SK-MEL-5 (cell line): ENCODE measurements around the gene FAM187B. TPM values are rescaled to one million over a fixed set of nuclear protein-coding genes. Genes with fewer than 3 reads are reported as not detected.
"Not testable (repeated sequence)": the region's sequence is repeated elsewhere in the genome, so short reads cannot be mapped to it uniquely, and the experiment has no call there.

Source experiments
- DNase-seq: peaks from one replicate; pipeline ENCODE4 v3.0.0-alpha.2; 2016; ENCODE audit warnings: low read depth, low spot score
- in situ Hi-C: cut with HindIII; loops from 2 replicates; pipeline ENCODE4 v1.10.0; 2016; ENCODE audit warnings: low sequenced_read_pairs, high pct_unique_total_duplicates, low pct_unique_long_range_greater_than_20kb
- total RNA-seq: library from RNA; depleted of rRNA; stranded (reverse); fragments of >200 nt; shearing (Covaris generic); gene quantifications from 2 replicates; pipeline ENCODE4 v1.2.3, GENCODE V29; 2014

The FAM187B gene
- total RNA-seq, 1 experiment from 2014 or later: not detected

DNA sequence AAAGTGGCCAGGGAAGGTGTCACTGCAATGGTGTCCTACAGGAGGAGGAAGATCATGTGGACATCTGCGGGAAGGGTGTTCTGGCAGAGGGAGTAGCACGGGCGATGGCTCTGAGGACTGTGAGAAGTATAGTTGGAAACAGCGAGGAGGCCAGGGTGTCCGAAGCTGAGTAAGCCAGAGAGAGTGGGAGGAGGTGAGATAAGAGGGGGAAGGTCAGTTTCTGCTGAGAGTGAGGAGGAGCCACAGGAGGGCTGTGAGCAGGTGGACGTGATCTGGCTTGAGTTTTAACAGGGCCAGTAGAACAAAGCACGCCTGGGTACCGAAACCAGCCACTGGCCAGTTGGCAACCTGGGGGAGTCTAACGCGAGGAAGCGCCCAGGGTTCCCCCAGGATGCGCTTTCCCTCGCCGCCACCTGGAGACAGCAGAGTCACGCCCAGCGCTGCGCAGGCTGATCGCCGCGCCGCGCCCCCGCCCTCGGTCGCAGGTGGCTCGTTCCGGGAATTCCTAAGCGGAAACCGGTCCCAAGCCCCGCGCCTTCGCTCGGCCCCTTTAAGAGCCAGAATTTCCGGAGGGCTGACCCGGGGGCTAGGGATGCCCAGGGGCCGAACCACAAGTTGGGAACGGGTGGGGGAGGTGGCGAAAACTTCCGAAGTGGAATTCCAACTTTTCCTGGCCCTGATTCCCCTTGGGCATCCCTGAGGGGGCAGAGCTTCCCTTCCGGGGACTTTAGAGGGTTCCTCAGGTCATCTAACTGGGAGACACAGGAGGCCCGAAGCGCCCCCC lies 19.2 kb upstream of the FAM187B start:
- no peak for DNase-seq
- in situ Hi-C loops: no loop called here

GRCh38 chr19:35246466-35247092 lies 18.0 kb upstream of the FAM187B start:
- in situ Hi-C loops: no loop called here
- no peak for DNase-seq

GRCh38 chr19:35241417-35241816 lies 12.9 kb upstream of the FAM187B start:
- DNase-seq: no peak
- in situ Hi-C loops: no loop called here

DNA sequence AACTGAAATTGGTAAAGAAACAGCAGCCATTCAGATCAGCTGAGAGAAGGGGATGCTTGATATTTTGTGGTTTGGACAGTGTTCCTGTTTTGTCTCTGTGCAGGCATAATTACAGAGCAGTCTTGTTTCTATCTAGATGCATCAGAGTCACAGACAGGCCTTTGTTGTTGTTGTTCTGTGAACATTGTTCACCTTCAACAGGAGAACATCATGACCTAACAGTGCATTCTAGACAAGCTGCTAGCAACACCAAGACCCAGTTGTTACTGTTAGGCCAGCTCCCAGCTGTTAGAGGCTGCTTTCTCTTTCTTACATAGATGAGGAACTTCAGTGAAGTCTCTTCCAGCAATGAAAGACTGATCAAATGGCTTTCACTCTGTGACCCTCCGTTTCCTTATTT lies 11.8 kb upstream of the FAM187B start:
- in situ Hi-C loops: no loop called here
- peak; percentile 65 for DNase-seq

DNA sequence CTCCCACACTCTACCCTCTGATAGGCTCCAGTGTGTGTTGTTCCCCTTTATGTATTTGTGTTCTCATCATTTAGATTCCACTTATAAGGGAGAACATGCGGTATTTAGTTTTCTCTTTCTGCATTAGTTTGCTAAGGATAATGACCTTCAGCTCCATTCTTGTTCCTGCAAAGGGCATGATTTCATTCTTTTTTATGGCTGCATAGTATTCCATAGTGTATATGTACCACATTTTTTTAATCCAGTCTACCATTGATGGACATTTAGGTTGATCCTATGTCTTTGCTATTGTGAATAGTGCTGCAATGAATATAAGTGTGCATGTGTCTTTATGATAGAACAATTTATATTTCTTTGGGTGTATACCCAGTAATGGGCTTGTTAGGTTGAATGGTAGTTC lies 11.1 kb upstream of the FAM187B start:
- in situ Hi-C loops, DNase-seq: not testable (repeated sequence)

- peak; percentile 61 for DNase-seq
These were observed 8.3 kb upstream of the FAM187B start for GRCh38 chr19:35236638-35237400.

DNA sequence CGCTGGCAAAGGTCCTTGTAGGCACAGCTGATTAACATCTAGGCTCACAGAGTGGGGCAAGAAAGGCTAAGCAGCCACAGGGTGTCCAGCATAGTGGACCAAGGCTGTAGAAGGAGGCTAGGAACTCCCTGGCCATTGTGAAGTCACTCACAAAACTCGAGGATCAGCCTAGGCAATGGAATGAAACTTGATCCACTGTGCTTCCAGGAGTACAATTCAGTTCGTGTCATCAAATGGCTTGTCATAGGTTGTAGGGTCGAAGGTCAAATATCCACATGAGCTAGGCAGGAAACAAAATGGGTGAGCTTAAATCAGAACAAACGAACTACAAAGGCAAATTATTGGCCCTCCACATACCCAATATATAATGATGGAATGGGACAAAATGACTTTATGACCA lies 4.4 kb upstream of the FAM187B start:
- no peak for DNase-seq
- in situ Hi-C loops: no loop called here

More at GRCh38 chr19:35236638-35237400, 8.3 kb upstream of the FAM187B start:
- in situ Hi-C loops: no loop called here

GRCh38 chr19:35231956-35232645 lies 3.6 kb upstream of the FAM187B start:
- in situ Hi-C loops: no loop called here
- no peak for DNase-seq

DNA sequence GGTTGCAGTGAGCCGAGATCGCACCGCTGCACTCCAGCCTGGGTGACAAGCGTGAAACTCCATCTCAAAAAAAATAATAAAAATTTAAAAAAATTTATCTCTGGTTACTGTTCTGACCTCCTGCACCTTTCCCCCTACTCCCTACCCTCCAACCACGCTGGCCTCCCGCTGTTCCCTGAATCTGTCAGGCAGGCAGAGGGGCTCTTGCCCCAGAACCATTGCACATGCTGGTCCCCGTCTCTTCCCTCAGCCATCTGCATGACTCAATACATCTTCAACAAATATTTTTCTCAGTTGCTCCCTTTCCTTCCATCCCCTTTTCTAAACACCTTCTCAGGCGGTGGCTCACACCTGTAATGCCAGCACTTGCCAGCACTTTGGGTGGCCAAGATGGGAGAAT lies 1.1 kb upstream of the FAM187B start:
- DNase-seq: no peak
- in situ Hi-C loops: no loop called here

DNA sequence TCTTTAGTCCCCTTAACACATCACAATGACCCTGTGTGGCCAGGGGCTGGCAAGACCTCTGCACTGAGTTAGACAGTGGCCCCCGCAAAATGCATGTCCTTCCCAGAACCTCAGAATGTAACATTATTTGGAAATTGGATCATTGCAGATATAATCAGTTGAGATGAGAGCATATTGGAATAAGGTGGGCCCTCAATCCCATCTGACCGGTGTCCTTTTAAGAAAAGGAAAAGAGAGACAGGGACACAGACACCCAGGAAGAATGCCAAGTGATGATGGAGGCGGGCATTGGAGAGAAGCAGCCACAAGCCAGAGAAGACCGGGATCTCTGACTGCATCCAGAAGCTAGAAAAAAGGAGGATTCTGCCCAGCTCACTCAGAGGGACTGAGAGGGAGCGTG lies 1.8 kb downstream of the FAM187B start:
- in situ Hi-C loops: no loop called here
- DNase-seq: no peak

DNA sequence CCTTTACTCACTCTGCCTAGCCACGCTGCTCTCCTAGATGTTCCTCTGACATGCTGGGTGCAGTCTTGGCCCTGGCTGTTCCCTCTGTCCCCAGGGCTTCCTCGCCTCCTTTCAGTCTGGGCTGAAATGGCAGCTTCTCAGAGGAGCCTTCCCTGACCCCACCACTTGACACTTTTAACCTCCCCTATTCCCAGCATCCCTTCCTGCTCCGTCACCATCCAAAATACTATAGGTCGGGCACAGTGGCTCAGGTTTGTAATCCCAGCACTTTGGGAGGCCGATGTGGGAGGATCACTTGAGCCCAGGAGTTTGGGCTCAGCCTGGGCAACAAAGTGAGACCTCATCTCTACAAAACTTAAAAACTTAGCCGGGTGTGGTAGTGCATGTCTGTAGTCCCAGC lies 2.6 kb downstream of the FAM187B start:
- DNase-seq: no peak

GRCh38 chr19:35224681-35225571 lies 3.6 kb downstream of the FAM187B start:
- DNase-seq: no peak
- in situ Hi-C loops: no loop called here

More for the DNA sequence above, 2.6 kb downstream of the FAM187B start:
- in situ Hi-C loops: no loop called here

DNA sequence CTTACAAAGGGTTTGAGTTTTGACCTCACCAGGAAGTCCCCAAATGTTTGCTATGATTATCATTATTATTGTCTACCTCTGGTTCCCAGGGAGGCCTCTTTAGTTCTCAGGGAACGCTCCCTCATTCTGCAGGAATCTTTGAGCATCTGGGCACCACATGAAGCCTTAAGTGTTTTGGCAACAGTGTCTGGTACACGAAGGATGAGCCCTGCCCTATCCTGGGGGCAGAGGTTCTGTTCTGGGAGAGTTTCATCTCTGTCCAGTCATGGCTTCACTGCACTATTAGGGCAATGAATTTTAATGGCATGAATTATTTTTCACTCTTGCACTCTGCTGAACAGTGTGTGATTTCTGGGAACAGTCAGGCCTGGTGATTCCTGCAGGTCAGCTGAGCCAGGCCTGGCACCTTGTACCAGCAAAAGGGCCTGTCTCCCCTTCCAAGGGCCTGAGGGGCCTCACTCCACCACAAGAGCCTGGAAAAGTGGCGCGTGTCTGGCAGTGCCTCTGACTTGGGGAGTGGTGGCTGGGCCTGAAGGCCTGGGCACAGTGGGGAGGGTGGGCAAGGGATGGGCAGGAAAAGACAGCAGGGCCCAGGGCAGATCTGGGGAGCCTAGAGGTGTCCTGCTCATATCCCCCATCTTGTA lies 4.6 kb downstream of the FAM187B start:
- in situ Hi-C loops: no loop called here
- no peak for DNase-seq

- no peak for DNase-seq
- in situ Hi-C loops: no loop called here
These were observed 5.3 kb downstream of the FAM187B start for GRCh38 chr19:35223084-35223790.

DNA sequence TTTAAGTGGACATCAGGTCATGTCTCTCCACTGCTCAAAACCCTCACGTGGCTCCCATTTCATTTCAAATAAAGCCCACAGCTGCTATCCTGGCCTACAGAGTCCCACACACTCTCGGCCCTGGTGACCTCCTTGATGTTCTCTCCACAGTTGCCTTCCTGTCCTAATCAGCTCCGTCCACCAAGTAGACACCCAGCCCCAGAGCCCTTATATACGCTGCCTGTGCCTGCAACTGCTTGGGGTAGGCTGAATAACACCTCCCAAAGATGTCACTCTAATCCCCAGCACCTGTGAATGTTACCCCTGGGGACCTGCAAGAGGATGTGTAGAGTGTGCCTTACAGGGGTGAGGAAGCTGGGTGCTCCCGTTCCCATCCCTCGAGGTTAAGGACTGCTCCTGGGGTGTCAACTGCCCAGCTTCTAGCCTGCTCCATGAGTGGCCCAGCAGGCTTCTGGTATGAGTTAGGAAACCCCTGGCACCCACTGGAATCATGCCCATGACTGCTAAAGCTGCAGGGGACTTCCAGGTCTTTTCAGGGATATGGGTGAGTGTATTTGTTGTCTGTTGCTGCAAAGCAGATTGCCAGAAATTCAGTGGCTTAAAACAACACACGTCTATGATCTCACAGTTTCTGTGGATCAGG lies 6.0 kb downstream of the FAM187B start:
- in situ Hi-C loops: no loop called here
- DNase-seq: no peak
